Keratinocyte (primary cell): ENCODE data around the gene INSIG1. TPM values are rescaled to one million over a fixed set of nuclear protein-coding genes. Genes with fewer than 3 reads are reported as not detected.

Experiments
- DNase-seq: peaks from one replicate; pipeline ENCODE4 v3.0.0-alpha.2; 2011; ENCODE audit warnings: low read depth, missing footprints, low spot score
- FAIRE-seq: peaks from 2 replicates; lab custom pipeline; 2011; peaks lifted over from hg19 to GRCh38; lab: Jason Lieb, UNC
- H2AFZ ChIP-seq: 2 replicates; pipeline ENCODE4 v1.6.0; 2012; ENCODE audit warnings: low read length, control low read depth, inconsistent platforms; ENCODE audit not compliant: control insufficient read depth
- H3K27ac ChIP-seq: 2 replicates; pipeline ENCODE4 v1.5.1; 2011; ENCODE audit warnings: low read length; ENCODE audit not compliant: control insufficient read depth, insufficient read depth
- H3K27me3 ChIP-seq: 3 replicates; pipeline ENCODE4 v1.6.0; 2011; ENCODE audit warnings: low read length; ENCODE audit not compliant: control insufficient read depth, insufficient read depth; ENCODE audit errors: extremely low read depth
- H3K36me3 ChIP-seq, 2 experiments: 2 replicates in 1 of 2; 3 replicates in 1 of 2; pipeline ENCODE4 v1.5.1; 2011; ENCODE audit warnings: low read length in 2 of 2, mild to moderate bottlenecking in 1 of 2; ENCODE audit not compliant: control insufficient read depth in 2 of 2, insufficient read depth in 2 of 2; ENCODE audit errors: extremely low read depth in 1 of 2
- H3K4me1 ChIP-seq: 3 replicates; pipeline ENCODE4 v1.5.1; 2011; ENCODE audit warnings: low read length; ENCODE audit not compliant: control insufficient read depth, insufficient read depth; ENCODE audit errors: extremely low read depth
- H3K4me2 ChIP-seq: 3 replicates; pipeline ENCODE4 v1.6.0; 2011; ENCODE audit warnings: low read depth, low read length; ENCODE audit not compliant: control insufficient read depth, insufficient read depth; ENCODE audit errors: extremely low read depth
- H3K4me3 ChIP-seq, 3 experiments: fragments of 200-600 bp in 1 of 3; sonication (generic) in 1 of 3; 2 replicates in 2 of 3; 3 replicates in 1 of 3; pipeline ENCODE4 v1.5.1; 2011 to 2016; ENCODE audit warnings: low read length in 3 of 3, mild to moderate bottlenecking in 3 of 3, control low read depth in 2 of 3, inconsistent platforms in 1 of 3, low read depth in 1 of 3, mixed read lengths in 1 of 3, mixed run types in 1 of 3, moderate library complexity in 1 of 3; ENCODE audit not compliant: control insufficient read depth in 2 of 3, insufficient read depth in 2 of 3; ENCODE audit errors: extremely low read depth in 1 of 3
- H3K79me2 ChIP-seq: 2 replicates; pipeline ENCODE4 v1.6.0; 2012; ENCODE audit warnings: low read length; ENCODE audit not compliant: control insufficient read depth, insufficient read depth
- H3K9ac ChIP-seq: 3 replicates; pipeline ENCODE4 v1.6.0; 2011; ENCODE audit warnings: low read length; ENCODE audit not compliant: control insufficient read depth, insufficient read depth; ENCODE audit errors: extremely low read depth
- H3K9me1 ChIP-seq: 3 replicates; pipeline ENCODE4 v1.6.0; 2011; ENCODE audit warnings: low read length; ENCODE audit not compliant: control insufficient read depth, insufficient read depth; ENCODE audit errors: extremely low read depth
- H3K9me3 ChIP-seq: 2 replicates; pipeline ENCODE4 v1.5.1; 2012; ENCODE audit warnings: low read depth, low read length; ENCODE audit not compliant: control insufficient read depth
- H4K20me1 ChIP-seq: 3 replicates; pipeline ENCODE4 v1.6.0; 2011; ENCODE audit warnings: low read length; ENCODE audit not compliant: control insufficient read depth, insufficient read depth; ENCODE audit errors: extremely low read depth
- EZH2 ChIP-seq: IDR thresholded peaks from one replicate; pipeline ENCODE4 v1.6.1; 2012; ENCODE audit warnings: inconsistent platforms, mild to moderate bottlenecking, low read length, moderate library complexity
- dilution Hi-C: fragments of 300-500 bp; cut with MboI; formaldehyde crosslinking; loops from one replicate; pipeline ENCODE4 v1.7.0; 2020; ENCODE audit warnings: low sequenced_read_pairs; ENCODE audit not compliant: extremely low pct_ligation_motif_present
- polyA plus RNA-seq, 5 experiments: library from polyadenylated mRNA; depleted of rRNA in 3 of 5; stranded (reverse) in 3 of 5; stranded (forward) in 1 of 5; unstranded in 1 of 5; fragments of >200 nt; gene quantifications; 1 replicate in 1 of 5; 2 replicates in 3 of 5; 3 replicates in 1 of 5; pipeline versions ENCODE4 v1.2.1 to v1.2.3, GENCODE V29; 2011 to 2012; ENCODE audit warnings: missing spikeins in 2 of 5, low read depth in 1 of 5, low replicate concordance in 1 of 5
- TF ChIP-seq, protein P1 (sequence below), 3 experiments: IDR thresholded peaks in 1 of 3; conservative IDR thresholded peaks in 1 of 3; optimal IDR thresholded peaks in 1 of 3; 2 replicates in 2 of 3; 3 replicates in 1 of 3; pipeline versions ENCODE3 to v1.5.1; 2011; ENCODE audit warnings: low read length in 3 of 3, mild to moderate bottlenecking in 3 of 3, moderate library complexity in 2 of 3, control low read depth in 1 of 3, inconsistent platforms in 1 of 3; ENCODE audit not compliant: insufficient read depth in 2 of 3; ENCODE audit errors: extremely low read depth in 1 of 3

INSIG1 gene
- polyA plus RNA-seq, 1 donor (not counting 4 experiments of a cell fraction or from before 2014, with no cell fraction given) = 104 TPM

DNA sequence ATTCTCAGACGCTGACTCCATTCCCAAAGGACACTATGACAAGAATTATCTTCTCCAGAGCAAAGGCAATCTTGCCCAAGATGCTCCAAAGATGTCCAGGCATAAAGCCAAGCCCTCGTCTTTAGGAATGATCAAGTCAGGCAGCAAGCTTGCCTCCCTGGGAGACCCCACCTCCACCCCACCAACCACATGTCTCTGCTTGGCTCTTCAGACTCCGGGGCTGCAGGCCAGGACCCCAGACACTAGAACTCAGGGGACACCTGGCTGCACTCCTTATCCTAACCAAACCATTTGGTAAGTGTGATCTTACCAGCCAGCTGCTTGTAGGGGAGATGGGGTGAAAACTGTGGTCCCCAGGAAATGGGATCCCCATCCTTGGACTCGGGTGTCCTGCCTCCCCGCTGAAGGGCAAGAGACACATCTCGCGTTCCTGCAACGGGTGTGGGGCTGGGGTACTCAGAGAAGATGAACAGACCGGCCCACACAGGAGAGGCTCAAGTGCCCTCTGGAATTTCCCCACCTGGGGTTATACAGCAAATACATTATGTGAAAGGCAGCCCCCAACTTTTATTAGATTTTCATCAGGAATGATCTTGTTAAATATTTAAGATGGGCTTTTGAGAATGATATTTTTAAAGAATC is 55.7 kb downstream of the INSIG1 start:
- no peaks in the 10 kb centered on the region for H3K4me1 ChIP-seq
- TF ChIP-seq, protein P1, sequence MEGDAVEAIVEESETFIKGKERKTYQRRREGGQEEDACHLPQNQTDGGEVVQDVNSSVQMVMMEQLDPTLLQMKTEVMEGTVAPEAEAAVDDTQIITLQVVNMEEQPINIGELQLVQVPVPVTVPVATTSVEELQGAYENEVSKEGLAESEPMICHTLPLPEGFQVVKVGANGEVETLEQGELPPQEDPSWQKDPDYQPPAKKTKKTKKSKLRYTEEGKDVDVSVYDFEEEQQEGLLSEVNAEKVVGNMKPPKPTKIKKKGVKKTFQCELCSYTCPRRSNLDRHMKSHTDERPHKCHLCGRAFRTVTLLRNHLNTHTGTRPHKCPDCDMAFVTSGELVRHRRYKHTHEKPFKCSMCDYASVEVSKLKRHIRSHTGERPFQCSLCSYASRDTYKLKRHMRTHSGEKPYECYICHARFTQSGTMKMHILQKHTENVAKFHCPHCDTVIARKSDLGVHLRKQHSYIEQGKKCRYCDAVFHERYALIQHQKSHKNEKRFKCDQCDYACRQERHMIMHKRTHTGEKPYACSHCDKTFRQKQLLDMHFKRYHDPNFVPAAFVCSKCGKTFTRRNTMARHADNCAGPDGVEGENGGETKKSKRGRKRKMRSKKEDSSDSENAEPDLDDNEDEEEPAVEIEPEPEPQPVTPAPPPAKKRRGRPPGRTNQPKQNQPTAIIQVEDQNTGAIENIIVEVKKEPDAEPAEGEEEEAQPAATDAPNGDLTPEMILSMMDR (optimal IDR thresholded peaks at IDR 0.05 in 1 of 3, IDR thresholded peaks at IDR 0.05 in 1 of 3, conservative IDR thresholded peaks at IDR 0.05 in 1 of 3; ENCODE audit: extremely low read depth in 1 of 3, insufficient read depth in 2 of 3, low read length in 3 of 3) = no peak
- TF ChIP-seq EZH2 = no peak
- H4K20me1 ChIP-seq = no peaks in the 10 kb centered on the region
- H3K9me1 ChIP-seq = no peaks in the 10 kb centered on the region
- H3K27ac ChIP-seq = no peak overlapping the region
- no peaks in the 10 kb centered on the region for H3K36me3 ChIP-seq
- no peaks in the 10 kb centered on the region for H3K79me2 ChIP-seq
- no peak for FAIRE-seq
- H3K9me3 ChIP-seq = peaks cover 2% of the 10 kb centered on the region
- H3K4me3 ChIP-seq = no peak overlapping the region
- H3K27me3 ChIP-seq = peaks cover 11% of the 10 kb centered on the region
- H2AFZ ChIP-seq = no peak overlapping the region
- no peak overlapping the region for H3K9ac ChIP-seq
- no peak for DNase-seq
- no peak overlapping the region for H3K4me2 ChIP-seq
- dilution Hi-C loops = no loop called here

DNA sequence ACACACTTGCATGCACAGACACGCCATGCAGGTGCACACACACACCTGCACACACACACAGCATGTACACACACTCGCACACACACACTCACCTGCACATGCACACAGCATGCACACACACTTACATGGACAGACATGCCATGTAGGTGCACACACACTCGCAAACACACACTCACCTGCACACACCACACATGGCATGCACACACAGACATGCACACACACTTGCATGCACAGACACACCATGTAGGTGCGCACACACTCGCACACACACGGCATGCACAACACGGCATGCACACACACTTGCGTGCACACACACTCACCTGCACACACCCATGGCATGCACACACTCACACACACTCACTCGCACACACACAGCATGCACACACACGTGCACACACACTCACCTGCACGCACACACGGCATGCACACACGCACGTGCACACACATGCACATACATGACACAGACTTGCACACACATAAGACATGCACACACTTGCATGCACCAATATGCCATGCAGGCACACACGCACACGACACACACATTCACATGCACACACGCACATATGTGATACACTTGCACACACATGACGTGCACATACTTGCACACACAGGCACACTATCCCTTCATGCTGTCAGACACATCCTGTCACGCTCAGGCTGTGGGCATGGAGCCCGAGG is 56.8 kb downstream of the INSIG1 start:
- no peak for FAIRE-seq
- no peak for DNase-seq

More for the DNA sequence above, 56.8 kb downstream of the INSIG1 start:
- Histone ChIP-seq H3K4me1 (no peaks in the 10 kb centered on the region), H2AFZ (no peak overlapping the region), H4K20me1 (no peaks in the 10 kb centered on the region), H3K4me3 (no peak overlapping the region), H3K4me2 (no peak overlapping the region), H3K27me3 (peaks cover 13% of the 10 kb centered on the region), H3K9me3 (peaks cover 2% of the 10 kb centered on the region), H3K36me3 (no peaks in the 10 kb centered on the region), H3K27ac (no peak overlapping the region), H3K9me1 (no peaks in the 10 kb centered on the region), H3K9ac (no peak overlapping the region), H3K79me2 (no peaks in the 10 kb centered on the region)
- TF ChIP-seq EZH2 = no peak
- TF ChIP-seq, protein P1 (optimal IDR thresholded peaks at IDR 0.05 in 1 of 3, IDR thresholded peaks at IDR 0.05 in 1 of 3, conservative IDR thresholded peaks at IDR 0.05 in 1 of 3; ENCODE audit: extremely low read depth in 1 of 3, insufficient read depth in 2 of 3, low read length in 3 of 3) = no peak
- dilution Hi-C loops = no loop called here
